Upper lobe of right lung (tissue), 1 donor: Measurements from ENCODE around the gene BSDC1. TPM values are rescaled to one million over a fixed set of nuclear protein-coding genes. Genes with fewer than 3 reads are reported as not detected.

Source experiments
- ATAC-seq: fragments of 200-7000 bp; cut with Tn5 transposase; one replicate; pipeline ENCODE4 v1.9.1; 2020; ENCODE audit warnings: mild to moderate bottlenecking, moderate library complexity
- DNase-seq: peaks from one replicate; pipeline ENCODE4 v3.0.0-alpha.2; 2020
- H3K27ac ChIP-seq: fragments of 200-600 bp; one replicate; pipeline ENCODE4 v1.8.0; 2022
- H3K27me3 ChIP-seq: fragments of 200-600 bp; one replicate; pipeline ENCODE4 v1.8.0; 2022; ENCODE audit warnings: mild to moderate bottlenecking
- H3K36me3 ChIP-seq: fragments of 200-600 bp; one replicate; pipeline ENCODE4 v1.8.0; 2022
- H3K4me1 ChIP-seq: fragments of 200-600 bp; one replicate; pipeline ENCODE4 v1.8.0; 2022
- H3K4me3 ChIP-seq: fragments of 200-600 bp; one replicate; pipeline ENCODE4 v1.8.0; 2022; ENCODE audit warnings: mild to moderate bottlenecking
- H3K9me3 ChIP-seq: fragments of 200-600 bp; one replicate; pipeline ENCODE4 v1.8.0; 2022
- CTCF ChIP-seq: fragments of 200-600 bp; IDR thresholded peaks from one replicate; pipeline ENCODE4 v1.8.0; 2022; ENCODE audit warnings: antibody characterized with exemption
- intact Hi-C: fragments of 100-400 bp; cut with DNase I; formaldehyde crosslinking; loops from one replicate; pipeline ENCODE4 v1.11.0; 2022
- total RNA-seq: library from RNA; stranded (reverse); fragmentation: NEBNext Ultra II Directional; extraction: Animal tissue kit (Norgen Biotek cat#: 25700); gene quantifications from one replicate; pipeline ENCODE4 v1.2.1, GENCODE V29; 2021
- donor health status: DM: no; HTN: yes; CAD: no; lungs with severe emphysema.

BSDC1 gene
- total RNA-seq, 1 donor from 2014 or later = 67.6 TPM

DNA sequence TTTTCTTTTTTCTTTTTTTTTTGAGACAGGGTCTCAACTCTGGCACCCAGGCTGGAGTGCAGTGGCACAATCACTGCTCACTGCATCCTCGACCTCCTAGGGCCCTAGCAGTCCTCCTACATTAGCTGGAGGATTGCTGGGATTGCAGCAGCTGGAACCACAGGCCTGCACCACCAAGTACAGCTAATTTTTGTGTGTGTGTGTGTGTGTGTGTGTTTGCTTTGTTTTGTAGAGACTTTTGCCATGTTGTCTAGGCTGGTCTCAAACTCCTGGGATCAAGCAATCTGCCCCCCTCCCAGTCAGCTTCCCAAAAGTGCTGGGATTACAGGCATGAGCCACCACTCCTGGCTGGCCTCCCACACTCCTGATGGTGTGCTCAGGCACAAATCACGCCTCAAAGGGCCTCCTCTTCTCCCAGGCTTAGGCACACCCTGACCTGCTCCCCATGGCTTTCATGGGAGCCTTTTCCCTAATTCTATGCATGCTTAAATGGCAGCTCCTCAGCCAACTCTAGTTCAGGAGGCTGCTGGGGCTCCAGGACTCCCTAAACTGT is 41.3 kb downstream of the BSDC1 start:
- no peaks in the 10 kb centered on the region for H3K36me3 ChIP-seq
- no peaks in the 10 kb centered on the region for H3K9me3 ChIP-seq
- ATAC-seq (no peak), DNase-seq (no peak)
- intact Hi-C loops = no loop called here
- no peak overlapping the region for H3K4me3 ChIP-seq
- H3K27me3 ChIP-seq = no peaks in the 10 kb centered on the region
- H3K4me1 ChIP-seq = peaks cover 53% of the 10 kb centered on the region
- TF ChIP-seq CTCF = no peak
- peak overlapping the region; percentile 84 for H3K27ac ChIP-seq

- DNase-seq (no peak), ATAC-seq (no peak)
- Histone ChIP-seq H3K4me3 (peak overlapping the region; percentile 65), H3K9me3 (no peaks in the 10 kb centered on the region), H3K27ac (peak overlapping the region; percentile 84), H3K27me3 (no peaks in the 10 kb centered on the region), H3K36me3 (no peaks in the 10 kb centered on the region), H3K4me1 (peaks cover 53% of the 10 kb centered on the region)
- TF ChIP-seq CTCF = no peak
- intact Hi-C loops = no loop called here
Observed at GRCh38 chr1:32352239-32352745, 41.9 kb downstream of the BSDC1 start.

- Histone ChIP-seq H3K4me1 (peaks cover 53% of the 10 kb centered on the region), H3K36me3 (no peaks in the 10 kb centered on the region), H3K27me3 (no peaks in the 10 kb centered on the region), H3K9me3 (no peaks in the 10 kb centered on the region), H3K4me3 (peak overlapping the region; percentile 65), H3K27ac (peak overlapping the region; percentile 84)
- peak; percentile 97 for DNase-seq
- ATAC-seq = peak; percentile 95
- no peak for TF ChIP-seq CTCF
- intact Hi-C loops = no loop called here
Observed at GRCh38 chr1:32351399-32352238, 42.6 kb downstream of the BSDC1 start.

GRCh38 chr1:32350785-32351398 is 43.3 kb downstream of the BSDC1 start:
- TF ChIP-seq CTCF = peak; percentile 55

DNA sequence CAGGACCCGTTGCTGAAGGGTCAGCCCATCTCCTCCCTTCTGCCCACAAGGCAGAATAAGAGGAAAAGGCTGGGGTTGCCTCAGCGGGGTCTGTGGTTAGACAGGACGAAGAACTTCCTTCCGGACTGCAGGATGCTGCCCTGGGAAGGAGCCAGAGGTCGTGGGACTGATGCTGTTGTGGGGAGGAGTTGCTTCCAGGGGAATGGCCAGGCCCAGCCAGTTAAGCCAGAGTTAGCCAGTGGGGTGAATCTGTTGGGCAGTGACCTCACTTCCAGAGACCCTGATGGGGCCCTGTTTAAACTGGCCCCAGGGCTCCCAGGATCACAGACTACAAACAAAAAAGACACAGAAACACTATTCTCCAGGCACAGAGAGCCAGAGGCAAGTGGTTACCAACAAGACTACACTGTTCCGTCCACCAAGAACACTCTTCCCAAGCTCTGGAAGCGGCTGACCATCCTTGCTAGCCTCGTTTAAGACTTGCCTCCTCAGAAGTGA is 45.0 kb downstream of the BSDC1 start:
- DNase-seq = peak; percentile 68
- peak; percentile 2 for ATAC-seq
- peaks cover 65% of the 10 kb centered on the region for H3K4me1 ChIP-seq
- intact Hi-C loops = no loop called here
- no peak for TF ChIP-seq CTCF
- H3K27ac ChIP-seq = peak overlapping the region; percentile 14
- no peak overlapping the region for H3K4me3 ChIP-seq
- H3K9me3 ChIP-seq = no peaks in the 10 kb centered on the region
- H3K27me3 ChIP-seq = no peaks in the 10 kb centered on the region
- H3K36me3 ChIP-seq = no peaks in the 10 kb centered on the region

More at GRCh38 chr1:32350785-32351398, 43.3 kb downstream of the BSDC1 start:
- peak overlapping the region; percentile 65 for H3K4me3 ChIP-seq
- peak overlapping the region; percentile 84 for H3K27ac ChIP-seq
- H3K27me3 ChIP-seq = no peaks in the 10 kb centered on the region
- peaks cover 60% of the 10 kb centered on the region for H3K4me1 ChIP-seq
- peak; percentile 82 for ATAC-seq
- intact Hi-C loops = no loop called here
- H3K36me3 ChIP-seq = no peaks in the 10 kb centered on the region
- no peaks in the 10 kb centered on the region for H3K9me3 ChIP-seq
- peak; percentile 91 for DNase-seq
